BLaER1 treated with 17β-estradiol and CSF1 and Interleukin-3, amounts not matched to agents 10 nM and 100 nM (cell line): Measurements from ENCODE around the gene CCDC106.

Source experiments
- H3K27ac ChIP-seq, 11 experiments: shearing (Covaris generic); formaldehyde crosslinking; 2 replicates each; pipeline ENCODE4 v1.8.1; 2022
- H3K27me3 ChIP-seq, 11 experiments: shearing (Covaris generic); formaldehyde crosslinking; 2 replicates each; pipeline ENCODE4 v1.8.1; 2022
- H3K36me3 ChIP-seq, 11 experiments: shearing (Covaris generic); formaldehyde crosslinking; 2 replicates each; pipeline ENCODE4 v1.8.1; 2022
- H3K4me1 ChIP-seq, 10 experiments: shearing (Covaris generic); formaldehyde crosslinking; 2 replicates each; pipeline ENCODE4 v1.8.1; 2022
- H3K4me2 ChIP-seq, 11 experiments: shearing (Covaris generic); formaldehyde crosslinking; 2 replicates each; pipeline ENCODE4 v1.8.1; 2022
- H3K4me3 ChIP-seq, 10 experiments: shearing (Covaris generic); formaldehyde crosslinking; 2 replicates each; pipeline ENCODE4 v1.8.1; 2022
- H3K9ac ChIP-seq, 11 experiments: shearing (Covaris generic); formaldehyde crosslinking; 2 replicates each; pipeline ENCODE4 v1.8.1; 2022
- H3K9me3 ChIP-seq, 11 experiments: shearing (Covaris generic); formaldehyde crosslinking; replicated peaks in 1 of 11; 2 replicates each; pipeline ENCODE4 v1.8.1; 2022
- H4K20me1 ChIP-seq, 11 experiments: shearing (Covaris generic); formaldehyde crosslinking; 2 replicates each; pipeline ENCODE4 v1.8.1; 2022
- Cebpa-rat ChIP-seq, 11 experiments: shearing (Covaris generic); IDR thresholded peaks; 2 replicates each; pipeline ENCODE4 v1.8.1; 2022

Gene CCDC106

GRCh38 chr19:55602104-55603001, 45.7 kb upstream of the CCDC106 start:
- H3K9me3 ChIP-seq = peaks cover 0 to 4% (median 0%) of the 10 kb centered on the region in 11 experiments; a peak in 1 of 22 replicates
- H3K4me1 ChIP-seq = peaks cover 41 to 63% (median 52%) of the 10 kb centered on the region in 10 experiments
- peak overlapping the region in 10 of 11 experiments; percentile 13 to 99 (median 95); a peak in 14 of 22 replicates for H3K27ac ChIP-seq
- peak overlapping the region in 4 of 11 experiments; percentile 29 to 97 (median 95); a peak in 3 of 22 replicates for H3K9ac ChIP-seq
- peak overlapping the region in 4 of 11 experiments; percentile 88 to 96 (median 91); a peak in 5 of 22 replicates for H3K4me2 ChIP-seq
- TF ChIP-seq Cebpa-rat (IDR thresholded peaks at IDR 0.05) = no peak
- peak overlapping the region in 1 of 10 experiments; percentile 64; a peak in 1 of 20 replicates for H3K4me3 ChIP-seq
- H4K20me1 ChIP-seq = peaks cover 0 to 15% (median 10%) of the 10 kb centered on the region in 11 experiments; a peak in 11 of 22 replicates
- H3K27me3 ChIP-seq = no peaks in the 10 kb centered on the region
- peaks cover 13 to 31% (median 25%) of the 10 kb centered on the region in 11 experiments; a peak in 21 of 22 replicates for H3K36me3 ChIP-seq

- Histone ChIP-seq H4K20me1 (peaks cover 0 to 20% (median 17%) of the 10 kb centered on the region in 11 experiments; a peak in 12 of 22 replicates), H3K27me3 (no peaks in the 10 kb centered on the region), H3K4me3 (no peak overlapping the region), H3K36me3 (peaks cover 9 to 29% (median 22%) of the 10 kb centered on the region in 11 experiments; a peak in 19 of 22 replicates), H3K4me2 (peak overlapping the region in 4 of 11 experiments; percentile 86 to 96 (median 90); a peak in 5 of 22 replicates), H3K4me1 (peaks cover 48 to 68% (median 56%) of the 10 kb centered on the region in 10 experiments), H3K9ac (peak overlapping the region in 1 of 11 experiments; percentile 10; a peak in 1 of 22 replicates), H3K27ac (peak overlapping the region in 6 of 11 experiments; percentile 7 to 99 (median 32); a peak in 4 of 22 replicates), H3K9me3 (peaks cover 0 to 4% (median 0%) of the 10 kb centered on the region in 11 experiments; a peak in 1 of 22 replicates)
- no peak for TF ChIP-seq Cebpa-rat (IDR thresholded peaks at IDR 0.05)
These were observed 44.9 kb upstream of the CCDC106 start for GRCh38 chr19:55603115-55603514.

DNA sequence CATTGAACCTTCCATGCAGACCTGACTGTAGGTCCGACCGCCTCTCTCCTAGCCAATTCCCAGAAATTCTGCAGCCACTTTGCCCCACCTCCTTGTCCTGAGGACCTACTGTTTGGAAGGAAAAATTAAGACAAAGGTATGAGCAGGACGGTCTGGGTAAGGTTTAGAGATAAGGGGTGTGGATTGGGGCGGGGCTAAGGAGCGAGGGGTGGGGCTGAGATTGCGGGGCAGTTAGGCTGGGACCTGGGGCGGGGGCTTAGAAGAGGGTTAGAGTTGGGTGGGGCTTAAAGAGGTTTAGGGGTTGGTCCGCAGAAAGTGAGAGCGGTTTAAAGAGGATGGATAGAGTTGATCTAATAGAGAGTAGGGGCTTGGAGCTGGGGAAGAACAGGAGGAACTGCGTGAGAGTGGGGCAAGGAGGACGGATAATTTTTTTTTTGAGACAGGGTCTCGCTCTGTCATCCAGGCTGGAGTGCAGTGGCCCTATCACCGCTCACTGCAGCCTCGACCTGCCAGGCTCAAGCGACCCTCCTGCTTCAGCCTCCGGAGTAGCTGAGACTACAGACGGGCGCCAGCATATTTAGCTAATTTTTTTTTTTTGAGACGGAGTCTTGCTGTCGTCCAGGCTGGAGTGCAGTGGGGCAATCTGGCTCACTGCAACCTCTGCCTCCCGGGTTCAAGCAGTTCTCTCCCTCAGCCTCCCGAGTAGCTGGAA, 44.3 kb upstream of the CCDC106 start:
- peaks cover 0 to 25% (median 22%) of the 10 kb centered on the region in 11 experiments; a peak in 12 of 22 replicates for H4K20me1 ChIP-seq
- no peak for TF ChIP-seq Cebpa-rat (IDR thresholded peaks at IDR 0.05)
- peaks cover 11 to 35% (median 25%) of the 10 kb centered on the region in 11 experiments; a peak in 20 of 22 replicates for H3K36me3 ChIP-seq
- H3K4me3 ChIP-seq = peak overlapping the region; percentile 75 to 96 (median 87); a peak in 19 of 20 replicates
- H3K4me1 ChIP-seq = peaks cover 42 to 65% (median 55%) of the 10 kb centered on the region in 10 experiments
- peak overlapping the region; percentile 69 to 96 (median 90); a peak in 19 of 22 replicates for H3K9ac ChIP-seq
- peak overlapping the region; percentile 71 to 99 (median 92) for H3K4me2 ChIP-seq
- H3K27me3 ChIP-seq = no peaks in the 10 kb centered on the region
- H3K27ac ChIP-seq = peak overlapping the region; percentile 86 to 95 (median 93); a peak in 20 of 22 replicates
- peaks cover 0 to 4% (median 0%) of the 10 kb centered on the region in 11 experiments; a peak in 1 of 22 replicates for H3K9me3 ChIP-seq

GRCh38 chr19:55605207-55605636, 42.8 kb upstream of the CCDC106 start:
- Histone ChIP-seq H3K9ac (peak overlapping the region; percentile 84 to 96 (median 94)), H3K27ac (peak overlapping the region; percentile 86 to 95 (median 93)), H3K4me2 (peak overlapping the region in 8 of 11 experiments; percentile 71 to 99 (median 90); a peak in 13 of 22 replicates), H3K36me3 (peaks cover 26 to 50% (median 38%) of the 10 kb centered on the region in 11 experiments), H3K27me3 (no peaks in the 10 kb centered on the region), H3K9me3 (peaks cover 0 to 6% (median 0%) of the 10 kb centered on the region in 11 experiments; a peak in 2 of 22 replicates), H3K4me1 (peaks cover 42 to 74% (median 55%) of the 10 kb centered on the region in 10 experiments), H4K20me1 (peaks cover 0 to 40% (median 36%) of the 10 kb centered on the region in 11 experiments; a peak in 15 of 22 replicates), H3K4me3 (peak overlapping the region; percentile 75 to 96 (median 87))
- TF ChIP-seq Cebpa-rat (IDR thresholded peaks at IDR 0.05) = no peak

DNA sequence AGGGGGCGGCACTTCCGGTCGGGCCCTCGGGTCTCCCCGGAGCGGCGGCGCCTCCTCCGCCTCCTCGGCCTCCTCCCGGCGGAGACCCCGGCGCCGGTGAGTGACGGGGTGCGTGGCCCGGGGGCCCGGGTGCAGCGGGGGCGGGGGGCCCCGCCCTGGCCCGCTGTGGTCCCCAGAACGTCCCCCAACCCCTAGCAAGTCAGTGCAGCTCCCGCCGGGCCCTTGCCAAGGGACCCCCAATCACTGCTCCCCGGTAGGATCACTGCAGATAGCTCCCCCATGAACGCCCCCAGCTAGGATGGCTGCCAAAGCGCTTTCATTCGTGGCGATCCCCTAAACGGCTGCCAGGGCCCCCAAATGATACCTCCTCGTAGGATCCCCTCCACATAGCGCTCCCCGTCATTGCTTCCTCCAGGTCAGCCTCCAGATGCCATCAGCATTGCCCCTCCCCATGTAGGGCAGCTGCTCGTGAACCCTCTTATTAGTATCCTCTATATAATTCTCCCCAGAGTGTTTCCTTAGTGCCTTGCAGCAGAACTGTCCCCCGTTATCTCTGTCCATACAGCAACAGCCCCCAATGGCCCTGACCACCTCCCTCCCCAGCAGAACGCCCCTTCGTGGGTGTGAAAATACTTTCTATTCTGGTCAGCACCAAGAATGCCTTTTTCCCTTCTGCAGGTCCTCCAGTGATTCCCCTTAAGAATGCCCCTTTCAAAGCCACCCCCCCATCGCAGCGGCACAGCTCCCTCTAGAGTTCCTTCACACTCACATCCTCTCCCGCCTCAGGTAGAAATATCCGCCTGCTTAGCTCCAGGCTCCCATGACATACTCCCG, 42.2 kb upstream of the CCDC106 start, which contains the start of gene ZNF865:
Gene ZNF865, plus strand, starts transcription at position 11 of the 834 bp plus-strand sequence. CDS start 7,972 bp downstream, outside the sequence.
- Histone ChIP-seq H3K4me3 (peak within 1 kb of the TSS; percentile 75 to 96 (median 87)), H3K9me3 (peaks cover 0 to 6% (median 0%) of the 10 kb centered on the region in 11 experiments; a peak in 2 of 22 replicates), H3K36me3 (peaks cover 31 to 56% (median 44%) of the 10 kb centered on the region in 11 experiments), H3K27me3 (no peaks in the 10 kb centered on the region), H3K4me1 (peaks cover 40 to 78% (median 52%) of the 10 kb centered on the region in 10 experiments), H3K4me2 (peak within 1 kb of the TSS; percentile 89 to 99 (median 96)), H3K27ac (peak within 1 kb of the TSS; percentile 86 to 95 (median 93)), H4K20me1 (peaks cover 0 to 46% (median 41%) of the 10 kb centered on the region in 11 experiments; a peak in 16 of 22 replicates), H3K9ac (peak within 1 kb of the TSS; percentile 84 to 96 (median 94))
- no peak for TF ChIP-seq Cebpa-rat (IDR thresholded peaks at IDR 0.05)

- Histone ChIP-seq H3K4me3 (peak overlapping the region; percentile 75 to 96 (median 87)), H3K4me1 (peaks cover 34 to 78% (median 49%) of the 10 kb centered on the region in 10 experiments), H3K9me3 (peaks cover 0 to 6% (median 0%) of the 10 kb centered on the region in 11 experiments; a peak in 2 of 22 replicates), H3K4me2 (peak overlapping the region; percentile 88 to 99 (median 96)), H3K36me3 (peaks cover 35 to 61% (median 45%) of the 10 kb centered on the region in 11 experiments), H4K20me1 (peaks cover 0 to 52% (median 46%) of the 10 kb centered on the region in 11 experiments; a peak in 16 of 22 replicates), H3K27ac (peak overlapping the region in 9 of 11 experiments; percentile 5 to 95 (median 93); a peak in 14 of 22 replicates), H3K9ac (peak overlapping the region; percentile 84 to 96 (median 94)), H3K27me3 (no peaks in the 10 kb centered on the region)
- TF ChIP-seq Cebpa-rat (IDR thresholded peaks at IDR 0.05) = no peak
These were observed 41.6 kb upstream of the CCDC106 start for GRCh38 chr19:55606471-55606787.

GRCh38 chr19:55606817-55607216, 41.2 kb upstream of the CCDC106 start:
- H3K9me3 ChIP-seq = peaks cover 0 to 6% (median 0%) of the 10 kb centered on the region in 11 experiments; a peak in 2 of 22 replicates
- H4K20me1 ChIP-seq = peaks cover 3 to 56% (median 50%) of the 10 kb centered on the region in 11 experiments; a peak in 17 of 22 replicates
- peak overlapping the region; percentile 75 to 96 (median 87); a peak in 18 of 20 replicates for H3K4me3 ChIP-seq
- no peak for TF ChIP-seq Cebpa-rat (IDR thresholded peaks at IDR 0.05)
- H3K36me3 ChIP-seq = peaks cover 35 to 65% (median 45%) of the 10 kb centered on the region in 11 experiments
- H3K4me1 ChIP-seq = peaks cover 31 to 78% (median 50%) of the 10 kb centered on the region in 10 experiments
- peak overlapping the region in 9 of 11 experiments; percentile 5 to 95 (median 93); a peak in 12 of 22 replicates for H3K27ac ChIP-seq
- peak overlapping the region; percentile 88 to 99 (median 96) for H3K4me2 ChIP-seq
- no peaks in the 10 kb centered on the region for H3K27me3 ChIP-seq
- H3K9ac ChIP-seq = peak overlapping the region; percentile 84 to 96 (median 94); a peak in 21 of 22 replicates
